ENCODE data around the gene PRODH2.
"Not testable (repeated sequence)": the region's sequence is repeated elsewhere in the genome, so short reads cannot be mapped to it uniquely, and the experiment has no call there.

Gene PRODH2

GRCh38 chr19:35782589-35782988 lies 30.1 kb downstream of the PRODH2 start:
- no peak for DNase-seq

GRCh38 chr19:35781650-35782049 lies 31.0 kb downstream of the PRODH2 start:
- no peak for DNase-seq

- no peak for DNase-seq
Observed at GRCh38 chr19:35780717-35781116, 31.9 kb downstream of the PRODH2 start.

- no peak for DNase-seq
Observed at GRCh38 chr19:35780058-35780457, 32.6 kb downstream of the PRODH2 start.

- peak in 14 of 56 donors; percentile 1 to 62 (median 24) for DNase-seq
Observed at GRCh38 chr19:35779033-35779432, 33.6 kb downstream of the PRODH2 start.

- no peak for DNase-seq
Observed at GRCh38 chr19:35777961-35778360, 34.7 kb downstream of the PRODH2 start.

GRCh38 chr19:35777086-35777841 lies 35.4 kb downstream of the PRODH2 start:
- peak in 33 of 56 donors; percentile 6 to 50 (median 30) for DNase-seq

GRCh38 chr19:35776102-35776788 lies 36.4 kb downstream of the PRODH2 start:
- peak in 8 of 56 donors; percentile 20 to 34 (median 28) for DNase-seq

GRCh38 chr19:35775298-35776101 lies 37.1 kb downstream of the PRODH2 start, which contains the start of gene ARHGAP33:
Gene ARHGAP33, plus strand, starts transcription at chr19:35775564. Its CDS starts 95 bp downstream, at chr19:35775659.
- peak; percentile 46 to 100 (median 95) for DNase-seq

GRCh38 chr19:35775046-35775297 lies 37.7 kb downstream of the PRODH2 start:
- DNase-seq = no peak

- DNase-seq = no peak
Observed at GRCh38 chr19:35774274-35775045, 38.2 kb downstream of the PRODH2 start.

GRCh38 chr19:35773020-35773806 lies 39.4 kb downstream of the PRODH2 start:
- DNase-seq = no peak

- DNase-seq = not testable (repeated sequence)
Observed at GRCh38 chr19:35772362-35772761, 40.3 kb downstream of the PRODH2 start.

GRCh38 chr19:35768082-35768421 lies 44.6 kb downstream of the PRODH2 start:
- DNase-seq = no peak

GRCh38 chr19:35767288-35768081 lies 45.2 kb downstream of the PRODH2 start:
- no peak for DNase-seq

GRCh38 chr19:35766571-35767104 lies 46.0 kb downstream of the PRODH2 start:
- DNase-seq = no peak

GRCh38 chr19:35764432-35765315 lies 48.0 kb downstream of the PRODH2 start:
- no peak for DNase-seq

- DNase-seq = no peak
Observed at GRCh38 chr19:35760711-35761349, 51.8 kb downstream of the PRODH2 start.
